Breast epithelium (tissue), 4 donors: ENCODE measurements around the gene PIK3CA. TPM values are rescaled to one million over a fixed set of nuclear protein-coding genes. Genes with fewer than 3 reads are reported as not detected.
"Not testable (repeated sequence)": the region's sequence is repeated elsewhere in the genome, so short reads cannot be mapped to it uniquely, and the experiment has no call there.

Experiments used
- DNase-seq, 2 donors: peaks; one replicate each; pipeline ENCODE4 v3.0.0-alpha.2; 2019; ENCODE audit warnings: low spot score in 2 of 2
- H3K27ac ChIP-seq, 2 donors: fragments of 200-600 bp; sonication (generic) in 1 of 2; one replicate each; pipeline ENCODE4 v1.5.1; 2016 to 2019; ENCODE audit warnings: mild to moderate bottlenecking in 1 of 2
- H3K27me3 ChIP-seq, 2 donors: fragments of 200-600 bp; sonication (generic) in 1 of 2; one replicate each; pipeline versions ENCODE4 v1.5.1 to v1.6.0; 2017 to 2019; ENCODE audit warnings: control low read depth in 1 of 2, mild to moderate bottlenecking in 1 of 2
- H3K36me3 ChIP-seq: fragments of 200-600 bp; one replicate; pipeline ENCODE4 v1.5.1; 2019
- H3K4me1 ChIP-seq, 2 donors: fragments of 200-600 bp; sonication (generic); one replicate each; pipeline ENCODE4 v1.5.1; 2016 to 2019; ENCODE audit warnings: control low read depth in 1 of 2
- H3K4me3 ChIP-seq, 3 donors: fragments of 200-600 bp; sonication (generic); 1 replicate in 2 of 3; 2 replicates in 1 of 3; pipeline ENCODE4 v1.5.1; 2016 to 2019; ENCODE audit warnings: mild to moderate bottlenecking in 3 of 3, moderate library complexity in 2 of 3
- H3K9me3 ChIP-seq, 2 donors: fragments of 200-600 bp; sonication (generic) in 1 of 2; one replicate each; pipeline ENCODE4 v1.5.1; 2016 to 2019; ENCODE audit warnings: control low read depth in 1 of 2
- CTCF ChIP-seq, 3 donors: fragments of 450-650 bp; IDR thresholded peaks; one replicate each; pipeline ENCODE4 v1.5.1; 2016 to 2017; ENCODE audit warnings: antibody characterized with exemption in 3 of 3, mild to moderate bottlenecking in 3 of 3, moderate library complexity in 3 of 3
- POLR2A ChIP-seq: fragments of 450-650 bp; IDR thresholded peaks from one replicate; pipeline ENCODE4 v1.6.1; 2016; ENCODE audit warnings: antibody characterized with exemption, mild to moderate bottlenecking, moderate library complexity
- POLR2AphosphoS5 ChIP-seq, 3 donors: sonication (generic); formaldehyde crosslinking; IDR thresholded peaks; one replicate each; pipeline ENCODE4 v1.6.1; 2017; ENCODE audit warnings: antibody characterized with exemption in 3 of 3
- intact Hi-C: fragments of 100-400 bp; cut with DNase I; formaldehyde crosslinking; loops from one replicate; pipeline ENCODE4 v1.15.1; 2023; ENCODE audit warnings: low total_unique reads
- total RNA-seq, 3 donors: library from RNA; depleted of rRNA; stranded (reverse); fragments of >200 nt; gene quantifications; one replicate each; pipeline ENCODE4 v1.1.0, GENCODE V29; 2016

PIK3CA gene
- total RNA-seq, 3 donors from 2014 or later: 34.1 to 43.0 (median 38.4) TPM

GRCh38 chr3:179269152-179269707, 121.1 kb downstream of the PIK3CA start:
- H3K4me3 ChIP-seq: no peak overlapping the region
- no peaks in the 10 kb centered on the region for H3K27me3 ChIP-seq
- DNase-seq: no peak
- no peaks in the 10 kb centered on the region for H3K9me3 ChIP-seq
- no peak for TF ChIP-seq POLR2AphosphoS5 (IDR thresholded peaks at IDR 0.05)
- TF ChIP-seq CTCF (IDR thresholded peaks at IDR 0.05): no peak
- no peak for TF ChIP-seq POLR2A
- H3K4me1 ChIP-seq: no peaks in the 10 kb centered on the region
- H3K36me3 ChIP-seq: no peaks in the 10 kb centered on the region
- intact Hi-C loops: no loop called here
- H3K27ac ChIP-seq: no peak overlapping the region

GRCh38 chr3:179272385-179272784, 124.2 kb downstream of the PIK3CA start:
- Histone ChIP-seq H3K27me3 (no peaks in the 10 kb centered on the region), H3K36me3 (no peaks in the 10 kb centered on the region), H3K4me1 (no peaks in the 10 kb centered on the region), H3K9me3 (no peaks in the 10 kb centered on the region), H3K4me3 (no peak overlapping the region), H3K27ac (no peak overlapping the region)
- TF ChIP-seq POLR2AphosphoS5 (IDR thresholded peaks at IDR 0.05): no peak
- no peak for TF ChIP-seq POLR2A
- TF ChIP-seq CTCF (IDR thresholded peaks at IDR 0.05): no peak
- no peak for DNase-seq
- intact Hi-C loops: no loop called here

GRCh38 chr3:179274434-179274833, 126.3 kb downstream of the PIK3CA start:
- intact Hi-C loops, H3K4me1 ChIP-seq, H3K36me3 ChIP-seq, H3K9me3 ChIP-seq, H3K27ac ChIP-seq, DNase-seq, H3K4me3 ChIP-seq, H3K27me3 ChIP-seq: not testable (repeated sequence)

GRCh38 chr3:179276001-179276400, 127.8 kb downstream of the PIK3CA start:
- TF ChIP-seq POLR2AphosphoS5 (IDR thresholded peaks at IDR 0.05) (no peak), CTCF (IDR thresholded peaks at IDR 0.05) (no peak), POLR2A (no peak)
- Histone ChIP-seq H3K4me1 (no peaks in the 10 kb centered on the region), H3K4me3 (no peak overlapping the region), H3K27me3 (no peaks in the 10 kb centered on the region), H3K27ac (no peak overlapping the region), H3K9me3 (no peaks in the 10 kb centered on the region), H3K36me3 (no peaks in the 10 kb centered on the region)
- DNase-seq: no peak
- intact Hi-C loops: no loop called here

- Histone ChIP-seq H3K4me1 (no peaks in the 10 kb centered on the region), H3K27me3 (no peaks in the 10 kb centered on the region), H3K36me3 (no peaks in the 10 kb centered on the region), H3K4me3 (no peak overlapping the region), H3K9me3 (no peaks in the 10 kb centered on the region), H3K27ac (no peak overlapping the region)
- DNase-seq: no peak
- no peak for TF ChIP-seq POLR2A
- intact Hi-C loops: no loop called here
Measured at GRCh38 chr3:179276743-179277142, 128.6 kb downstream of the PIK3CA start.

- Histone ChIP-seq H3K4me3 (no peak overlapping the region), H3K9me3 (no peaks in the 10 kb centered on the region), H3K27me3 (no peaks in the 10 kb centered on the region), H3K27ac (no peak overlapping the region), H3K4me1 (no peaks in the 10 kb centered on the region), H3K36me3 (no peaks in the 10 kb centered on the region)
- no peak for DNase-seq
- intact Hi-C loops: loop anchor here (2.0 kb wide), 1 partner anchor 55 kb away; no protein-coding TSS in a partner anchor
- no peak for TF ChIP-seq POLR2AphosphoS5 (IDR thresholded peaks at IDR 0.05)
Measured at GRCh38 chr3:179278151-179278550, 130.0 kb downstream of the PIK3CA start.
